Hematopoietic multipotent progenitor cell treated with erythropoietin and hydrocortisone succinate and interleukin-3 and kit ligand, for 4 days (in vitro differentiated cells): ENCODE data around the gene APBA3.

Experiments used
- DNase-seq: peaks from one replicate; pipeline ENCODE4 v3.0.0-alpha.2; 2015

The APBA3 gene

DNA sequence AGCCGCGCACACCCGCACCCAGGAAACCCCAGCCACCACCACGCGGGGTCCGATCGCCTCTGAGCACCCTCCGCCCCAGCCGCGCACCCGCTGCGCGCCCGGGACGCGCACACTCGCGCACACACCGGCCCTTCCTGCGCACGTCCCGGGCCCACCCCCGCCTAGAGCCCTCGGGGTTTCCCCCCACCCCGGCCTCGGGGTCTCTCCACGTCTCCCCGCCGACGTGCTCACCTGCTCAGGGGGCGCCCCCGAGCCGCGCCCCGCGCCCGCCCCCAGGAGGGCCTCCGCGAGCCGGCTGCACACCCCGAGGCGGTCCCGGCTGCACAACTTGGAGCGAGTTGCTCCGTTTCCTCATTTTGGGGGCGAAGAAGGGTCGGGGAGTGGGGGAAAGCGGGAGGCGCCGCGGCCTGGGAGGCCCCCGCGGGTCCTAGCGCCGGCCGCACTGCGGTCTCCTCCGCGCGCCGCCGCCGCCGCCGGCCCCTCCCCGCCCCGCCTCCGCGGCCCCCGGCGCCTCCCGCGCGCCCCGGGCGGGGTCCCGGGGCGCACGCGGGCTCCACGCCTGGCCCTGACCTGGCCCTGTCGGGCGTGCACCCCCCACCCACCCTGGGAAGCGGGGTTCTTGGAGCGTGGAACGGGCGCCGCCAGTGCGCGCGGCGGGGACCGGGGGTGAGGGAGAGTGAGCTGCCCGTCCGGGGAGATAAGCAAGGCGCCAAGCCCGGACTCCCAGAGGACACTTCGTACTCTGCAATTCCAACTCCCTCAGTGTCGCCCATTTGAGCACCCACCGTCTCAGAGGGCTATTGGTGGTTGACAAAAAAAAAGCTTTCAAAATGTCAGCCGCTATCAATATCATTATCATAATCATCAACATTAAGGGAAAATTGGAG, 24.7 kb upstream of the APBA3 start, which contains the start of gene MATK:
MATK (minus strand) TSS at position 444 of the 887 bp plus-strand sequence. CDS start 1,246 bp downstream, outside the sequence.
- peak; percentile 86 for DNase-seq

DNA sequence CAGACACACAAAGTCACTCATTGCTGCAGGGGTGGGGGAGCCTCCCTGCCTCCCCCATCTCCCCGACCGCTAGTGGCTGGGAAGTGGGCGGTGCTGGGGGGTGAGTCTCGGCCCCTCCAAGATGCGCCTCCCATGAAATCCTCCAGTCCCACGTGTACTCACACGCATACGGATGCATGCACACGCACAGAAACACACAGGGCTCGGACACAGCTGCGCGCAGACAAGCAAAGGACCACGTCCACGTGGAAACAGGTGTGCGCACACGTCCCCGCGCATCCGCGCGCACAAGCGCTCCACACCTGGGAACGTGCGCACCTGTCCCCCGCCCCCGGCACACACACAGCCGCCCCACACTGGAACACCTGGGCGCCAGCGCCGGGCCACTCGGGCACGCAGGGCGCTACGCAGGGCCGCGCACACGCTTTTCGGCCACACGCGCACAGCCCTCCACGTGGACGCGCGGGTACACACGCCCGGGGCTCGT, 24.0 kb upstream of the APBA3 start:
- peak; percentile 66 for DNase-seq

DNA sequence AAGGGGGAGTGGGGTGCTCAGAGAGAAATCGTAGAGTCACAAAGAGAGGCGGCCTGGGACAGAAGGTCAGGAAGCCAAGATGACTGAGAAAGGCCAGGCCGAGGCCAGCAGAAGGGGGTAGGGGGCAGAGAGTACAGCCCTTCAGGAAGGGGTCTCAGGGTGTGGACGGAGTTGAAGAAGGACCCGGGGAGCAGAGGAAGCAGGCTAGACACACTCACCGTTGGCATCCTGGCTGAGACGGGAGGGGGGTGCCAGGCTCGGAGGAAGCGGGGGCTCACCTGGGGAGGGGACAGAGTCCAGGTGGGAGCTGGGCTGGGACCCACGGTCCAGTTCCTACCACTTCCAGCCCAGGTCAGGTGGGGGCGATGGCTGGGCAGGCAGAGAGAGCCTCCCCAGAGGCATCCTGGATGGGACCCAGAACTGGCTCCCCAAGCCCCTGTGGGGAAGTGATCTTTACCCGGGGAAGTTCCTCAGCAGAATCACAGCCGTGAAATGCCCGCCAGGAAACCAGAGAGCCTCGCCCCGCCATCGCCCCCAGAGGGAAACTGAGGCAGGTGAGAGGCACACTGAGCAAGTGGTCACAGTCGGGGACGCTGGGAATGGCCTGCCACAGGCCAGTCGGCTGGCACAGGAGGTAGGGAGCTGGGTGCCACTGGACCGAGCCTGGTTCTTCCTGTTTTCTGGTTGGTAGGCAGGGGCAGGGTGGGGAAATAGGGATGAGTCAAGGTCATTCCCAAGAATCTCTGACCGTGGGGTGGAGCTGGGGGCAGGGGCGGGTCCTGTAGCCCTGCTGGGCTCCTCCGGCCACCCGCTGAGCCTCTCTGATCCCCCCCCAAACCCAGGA, 23.3 kb upstream of the APBA3 start:
- DNase-seq = no peak

DNA sequence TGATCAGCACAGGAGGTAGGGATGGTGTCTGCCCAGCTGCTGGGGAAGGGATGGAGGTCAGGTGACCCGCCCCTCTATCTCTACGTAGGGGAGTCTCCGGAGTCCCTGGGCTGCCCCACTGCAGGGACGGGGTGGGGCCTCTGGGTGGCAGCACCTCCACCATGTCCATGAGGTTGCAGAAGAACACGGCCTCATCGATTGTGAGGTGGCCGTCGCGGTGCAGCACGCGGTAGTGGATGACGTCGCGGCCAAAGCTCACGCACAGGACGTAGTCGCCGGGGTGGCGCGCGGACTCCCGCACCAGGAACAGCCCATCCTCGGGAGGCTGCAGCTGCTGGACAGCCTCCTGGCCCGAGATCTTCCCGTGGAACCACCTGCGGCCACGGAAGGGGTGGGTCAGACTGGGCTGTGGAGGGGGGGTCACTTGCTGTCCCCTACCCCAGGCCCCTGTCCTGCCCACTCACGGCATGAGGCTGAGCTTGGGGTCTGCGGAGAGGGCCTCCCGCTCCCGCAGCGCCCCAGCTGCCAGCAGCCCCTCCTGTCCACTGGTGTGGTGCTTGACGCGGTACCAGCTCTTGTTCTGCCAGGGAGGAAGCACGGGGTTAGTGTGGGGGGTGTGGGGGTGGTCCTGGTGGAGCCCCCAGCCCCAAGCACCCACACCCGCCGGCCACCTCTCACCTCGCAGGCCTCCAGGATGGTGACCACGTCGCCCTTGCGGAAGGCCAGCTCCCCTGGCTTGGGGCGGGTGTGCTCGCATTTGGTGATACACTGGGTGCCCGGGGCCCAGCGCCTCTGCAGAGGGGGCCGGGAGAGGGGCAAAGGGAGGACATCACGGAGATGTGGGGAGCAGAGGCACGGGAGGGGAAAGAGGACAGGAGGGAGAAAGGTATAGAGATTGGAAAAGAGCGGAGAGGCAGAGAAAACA, 22.4 kb upstream of the APBA3 start:
- DNase-seq = peak; percentile 68

DNA sequence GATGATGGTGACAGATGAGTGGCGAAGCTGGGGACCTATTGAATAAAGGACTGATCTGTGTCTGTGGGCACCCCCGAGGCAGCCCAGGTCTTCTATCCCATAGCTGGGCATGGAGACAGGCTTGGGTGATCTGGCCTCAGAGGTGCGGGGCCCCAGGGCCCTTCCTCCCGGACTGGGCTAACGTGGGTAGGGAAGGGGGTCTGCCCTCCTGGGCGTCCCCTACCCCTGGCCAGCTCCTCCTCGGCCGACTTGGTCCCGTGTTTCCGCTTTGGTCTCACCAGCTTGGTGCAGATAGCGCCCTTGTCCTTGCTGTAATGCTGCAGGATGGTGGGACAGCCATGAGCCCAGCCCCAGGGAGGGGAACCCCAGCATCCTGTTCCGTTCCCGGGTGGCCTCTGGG, 21.4 kb upstream of the APBA3 start:
- DNase-seq = no peak

DNA sequence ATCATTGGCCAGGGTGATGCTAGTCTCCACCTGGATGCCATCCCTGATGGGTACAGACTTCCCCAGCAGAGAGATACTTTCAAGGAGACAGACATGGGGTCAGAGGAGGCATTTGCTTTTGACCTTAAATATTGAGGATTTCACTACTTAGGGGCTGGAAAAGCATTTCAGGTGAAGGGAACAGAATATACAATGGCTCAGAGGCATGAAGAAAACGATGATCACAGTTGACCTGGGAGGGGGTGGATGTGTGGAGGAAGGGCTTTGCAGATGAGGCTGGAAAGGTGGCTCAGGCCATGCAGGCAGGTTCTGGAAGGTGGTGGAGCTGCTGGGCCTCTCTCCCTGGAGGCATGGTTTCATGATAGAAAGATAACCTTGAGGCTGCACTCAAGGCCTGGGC, 20.8 kb upstream of the APBA3 start:
- DNase-seq = no peak

DNA sequence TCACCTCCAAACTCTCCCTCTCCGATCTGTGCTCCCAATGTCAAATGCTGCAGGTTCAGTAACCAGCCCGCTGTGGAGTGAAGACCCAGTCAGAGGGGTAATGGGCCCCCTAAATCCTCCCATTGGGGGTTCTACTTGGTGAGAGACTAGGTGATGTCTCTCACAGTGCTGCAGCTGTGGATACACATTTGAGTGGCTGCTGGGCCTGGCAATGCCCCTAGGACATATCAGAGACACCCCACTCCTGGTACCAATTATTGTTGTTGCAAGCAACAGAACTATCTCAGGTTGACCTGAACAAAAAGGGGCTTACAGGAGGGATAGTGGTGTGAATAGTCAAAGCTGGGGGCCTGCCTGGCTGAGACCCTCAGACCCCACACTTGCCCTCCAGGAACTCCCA, 20.1 kb upstream of the APBA3 start:
- DNase-seq = no peak

DNA sequence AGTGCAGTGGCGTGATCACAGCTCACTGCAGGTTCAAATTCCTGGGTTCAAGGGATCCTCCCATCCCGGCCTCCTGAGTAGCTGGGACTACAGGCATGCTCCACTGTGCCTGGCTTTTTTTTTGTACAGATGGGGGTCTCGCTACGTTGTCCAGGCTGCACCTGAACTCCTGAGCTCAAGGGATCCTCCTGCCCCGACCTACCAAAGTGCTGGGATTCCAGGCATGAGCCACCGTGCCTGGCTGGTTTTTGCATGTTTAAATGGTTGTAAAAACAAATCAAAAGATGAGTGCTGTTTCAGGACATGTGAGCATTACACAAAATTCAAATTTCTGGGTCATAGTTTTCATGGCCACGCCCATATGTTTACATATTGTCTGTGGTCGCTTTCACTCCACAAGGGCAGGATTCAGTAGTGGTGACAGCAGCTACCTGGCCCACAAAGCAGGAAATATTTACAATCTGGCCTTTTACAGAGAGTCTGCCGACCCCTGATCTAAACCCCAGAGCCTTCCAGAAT, 19.4 kb upstream of the APBA3 start:
- peak; percentile 43 for DNase-seq

DNA sequence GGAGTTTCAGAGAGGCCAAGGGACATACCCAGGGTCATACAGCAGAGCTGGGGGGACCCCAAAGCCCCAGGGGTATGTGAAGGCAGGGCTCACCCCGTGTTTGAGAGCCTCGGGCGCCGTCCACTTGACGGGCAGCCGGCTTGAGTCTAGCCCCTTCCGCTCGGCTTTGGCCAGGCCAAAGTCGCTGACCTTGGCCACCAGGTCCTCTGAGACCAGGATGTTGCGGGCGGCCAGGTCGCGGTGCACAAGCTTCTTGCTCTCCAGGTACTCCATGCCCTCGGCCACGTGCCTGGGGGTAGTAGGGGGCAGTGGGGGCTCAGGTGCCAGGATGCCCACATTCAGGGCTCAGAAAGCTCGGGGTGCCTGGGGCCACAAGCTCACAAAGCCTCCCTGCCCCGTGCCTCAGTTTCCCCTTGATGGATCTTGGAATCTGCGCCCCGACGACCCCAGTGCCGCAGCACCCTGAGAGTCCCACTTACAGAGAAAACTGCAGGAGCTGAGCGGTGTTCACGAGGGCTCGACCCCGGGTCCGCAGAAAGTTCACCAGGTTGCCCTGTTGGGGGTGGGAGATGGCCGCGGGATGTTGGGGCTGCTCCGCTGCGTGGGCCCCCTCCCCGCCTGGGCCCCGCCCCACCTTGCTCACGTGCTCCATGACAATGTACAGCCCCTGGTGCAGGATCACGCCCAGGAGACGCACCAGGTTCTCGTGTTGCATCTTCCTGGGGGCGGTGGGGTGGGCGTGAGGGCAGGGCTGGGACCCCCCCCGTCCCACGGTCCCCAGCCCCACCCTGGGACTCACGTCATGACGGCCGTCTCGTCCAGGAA, 17.6 kb upstream of the APBA3 start:
- no peak for DNase-seq

DNA sequence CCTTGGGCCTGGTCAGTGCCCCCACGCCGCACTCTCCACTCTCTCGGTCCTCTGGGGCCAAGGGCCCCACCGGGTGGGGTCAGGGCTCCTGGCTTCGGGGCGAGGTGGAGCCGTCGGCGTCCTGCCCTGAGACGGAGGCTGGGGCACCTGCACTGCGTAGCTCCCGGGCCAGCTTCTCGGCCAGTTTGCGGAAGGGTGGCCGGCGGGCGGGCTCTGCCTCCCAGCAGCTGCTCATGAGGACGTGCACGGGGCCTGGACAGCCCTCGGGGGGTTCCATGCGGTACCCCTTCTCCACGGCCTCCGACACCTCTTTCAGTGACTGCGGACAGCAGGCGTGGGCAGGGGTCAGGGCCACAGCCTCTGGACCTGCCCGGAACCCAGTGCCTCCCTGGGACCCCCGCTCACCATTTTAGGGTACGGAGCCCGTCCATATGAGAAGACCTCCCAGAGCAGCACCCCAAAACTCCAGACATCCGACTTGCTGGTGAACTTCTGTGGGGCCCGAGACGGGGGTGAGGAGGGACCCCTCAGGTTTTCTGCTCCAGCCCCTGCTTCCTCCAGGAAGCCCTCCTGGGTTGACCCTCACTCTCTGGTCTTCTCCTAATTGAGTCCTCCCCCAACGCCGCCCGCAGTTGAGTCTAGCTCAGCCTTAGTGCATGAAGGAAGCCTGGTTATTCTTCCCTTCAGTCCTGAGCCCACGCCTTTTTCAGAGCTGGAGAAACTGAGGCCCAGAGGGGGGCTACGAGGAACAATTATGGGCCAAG, 16.8 kb upstream of the APBA3 start:
- DNase-seq = no peak

DNA sequence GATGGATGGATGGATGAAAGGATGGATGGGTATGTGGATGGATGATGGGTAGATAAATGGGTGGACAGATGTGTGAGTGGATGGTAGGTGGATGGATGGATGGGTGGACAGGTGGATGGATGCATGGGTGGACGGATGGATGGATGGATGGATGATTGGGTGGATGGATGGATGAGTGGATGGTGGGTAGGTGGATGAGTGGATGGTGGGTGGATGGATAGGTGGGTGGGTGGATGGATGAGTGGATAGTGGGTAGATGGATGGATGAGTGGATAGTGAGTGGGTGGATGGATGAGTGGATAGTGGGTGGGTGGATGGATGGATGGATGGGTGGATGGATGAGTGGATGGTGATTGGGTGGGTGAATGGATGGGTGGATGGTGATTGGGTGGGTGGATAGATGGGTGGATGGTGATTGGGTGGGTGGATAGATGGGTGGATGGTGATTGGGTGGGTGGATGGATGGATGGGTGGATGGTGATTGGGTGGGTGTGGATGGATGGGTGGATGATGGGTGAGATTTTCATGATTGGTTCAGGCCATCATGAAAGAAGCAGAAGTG, 15.1 kb upstream of the APBA3 start:
- DNase-seq = no peak

DNA sequence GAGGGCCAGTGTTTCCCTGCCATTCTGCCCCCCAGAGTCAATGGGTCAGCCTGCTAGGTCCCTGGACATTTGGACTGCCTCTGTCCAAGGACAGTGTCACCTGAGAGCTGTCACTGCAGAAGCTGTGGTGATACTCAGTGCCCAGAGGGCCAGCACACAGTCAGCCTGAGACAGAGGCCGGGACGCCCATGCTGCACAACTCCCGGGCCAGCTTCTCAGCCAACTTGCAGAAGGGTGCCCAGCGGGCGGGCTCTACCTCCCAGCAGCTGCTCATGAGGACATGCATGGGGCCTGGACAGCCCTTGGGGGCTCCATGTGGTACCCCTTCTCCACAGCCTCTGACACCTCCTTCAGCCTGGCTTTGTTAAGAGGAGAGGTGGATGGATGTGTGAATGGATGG, 14.3 kb upstream of the APBA3 start:
- DNase-seq = no peak

DNA sequence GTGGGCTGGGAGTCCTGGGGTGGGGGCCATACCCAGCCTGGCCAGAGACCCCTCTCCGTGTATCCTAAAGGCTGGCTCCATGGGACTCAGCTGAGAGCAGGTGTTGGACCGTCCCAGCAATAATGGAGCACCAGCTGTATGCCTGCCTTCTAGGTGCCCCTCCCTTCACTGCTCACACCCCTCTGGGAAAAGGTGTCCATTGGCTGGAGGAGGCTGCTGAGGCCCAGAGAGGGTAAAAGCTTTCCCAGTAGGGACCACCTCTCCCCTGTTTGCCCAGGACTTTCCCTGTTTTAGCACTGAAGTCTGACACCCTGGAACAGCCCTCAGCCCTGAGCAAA, 13.9 kb upstream of the APBA3 start:
- no peak for DNase-seq

DNA sequence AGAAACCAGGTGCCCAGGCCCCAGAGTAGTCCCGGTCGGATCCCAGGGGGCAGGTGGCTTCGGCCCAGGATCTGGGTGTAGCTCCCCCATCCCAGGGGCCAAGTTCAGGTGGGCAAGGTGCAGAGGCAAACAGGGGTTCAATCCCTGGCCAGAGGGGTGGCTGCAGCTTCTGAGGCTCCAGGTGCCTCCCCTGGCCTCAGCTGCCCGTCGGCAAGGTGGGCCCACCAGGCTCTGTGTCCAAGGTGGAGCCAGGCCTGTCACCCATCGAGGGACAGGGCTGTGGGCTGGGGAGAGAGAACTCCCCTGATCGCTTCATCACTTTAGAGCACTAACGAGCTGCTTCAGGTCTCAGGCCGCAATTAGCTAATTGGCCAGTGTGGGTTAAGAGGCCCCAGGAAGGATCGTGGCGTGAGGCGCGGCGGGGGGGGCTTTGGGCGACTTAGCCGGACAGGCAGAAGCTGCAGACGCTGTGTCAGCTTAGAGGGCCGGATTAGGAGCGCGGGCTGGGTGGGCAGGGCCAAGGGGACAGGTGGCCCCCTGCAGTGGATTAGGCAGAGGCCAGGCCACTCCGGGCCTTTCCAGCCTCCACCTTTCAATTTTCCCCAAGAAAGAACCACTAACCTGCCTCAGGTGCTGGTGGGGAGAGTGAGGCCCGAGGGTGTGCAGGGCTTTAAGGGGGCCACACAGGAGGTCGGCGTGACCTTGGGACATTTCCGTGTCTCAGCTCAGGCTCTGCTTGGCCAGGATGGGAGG, 13.3 kb upstream of the APBA3 start:
- no peak for DNase-seq

DNA sequence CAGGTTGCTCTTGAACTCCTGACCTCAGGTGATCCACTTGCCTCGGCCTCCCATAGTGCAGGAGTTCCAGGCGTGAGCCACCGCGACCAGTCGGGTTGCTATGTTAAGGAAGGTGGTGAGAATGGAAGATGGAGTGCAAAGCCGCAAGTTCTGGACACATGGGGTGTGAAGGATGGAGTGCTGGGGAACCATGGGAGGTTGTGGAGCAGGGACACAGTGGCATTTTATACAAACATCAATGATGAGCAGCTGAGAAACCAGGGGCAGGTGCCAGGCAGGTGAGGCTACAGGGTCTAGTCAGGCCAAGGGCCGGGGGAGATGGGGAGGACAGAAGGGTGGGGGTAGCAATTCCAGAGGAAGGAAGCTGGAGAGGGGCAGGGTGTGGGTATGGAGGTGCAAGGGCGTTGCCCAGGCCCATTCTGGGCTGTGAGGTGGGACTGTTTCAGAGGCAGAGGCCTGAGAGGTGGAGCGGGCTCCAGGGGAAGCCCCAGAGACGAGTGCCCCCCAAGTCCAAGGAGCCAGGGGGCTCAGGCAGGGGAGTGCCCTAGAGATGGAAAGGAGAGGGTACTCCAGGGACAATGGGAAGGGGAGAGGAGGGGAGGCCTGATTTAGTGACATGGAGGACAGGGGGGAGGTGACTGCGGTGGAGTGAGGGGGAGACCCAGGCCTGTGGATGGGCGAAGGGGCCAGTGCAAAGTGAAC, 12.5 kb upstream of the APBA3 start:
- no peak for DNase-seq

DNA sequence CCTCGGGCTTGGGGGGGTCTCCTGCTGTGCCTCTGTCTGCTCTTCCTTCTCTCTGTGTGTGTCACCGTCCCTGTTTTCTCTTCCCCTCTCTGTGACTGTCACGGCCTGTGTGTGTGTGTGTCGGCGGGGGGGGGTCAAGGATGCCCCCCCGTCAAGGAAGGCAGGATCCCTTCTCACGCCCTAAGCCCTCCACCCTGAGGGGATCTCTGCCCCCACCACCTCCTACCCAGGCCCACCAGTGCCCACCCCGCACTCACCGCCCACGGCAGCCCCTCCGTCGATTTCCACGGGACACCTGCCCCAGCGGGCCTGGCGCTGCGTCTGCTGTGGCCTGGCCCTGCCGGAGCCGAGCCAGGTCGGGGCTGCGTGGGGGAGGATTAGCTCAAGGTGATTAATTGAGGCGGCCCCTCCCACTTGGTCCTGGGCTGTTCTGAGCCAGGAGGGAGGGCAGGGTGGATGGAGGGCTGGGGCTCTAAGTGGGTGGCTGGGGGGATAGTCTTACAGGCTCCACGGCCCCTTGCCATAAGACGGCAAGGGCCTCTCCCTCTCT, 10.5 kb upstream of the APBA3 start, which contains the start of gene RAX2:
RAX2 (minus strand) TSS at position 323 of the 550 bp plus-strand sequence. CDS start 486 bp downstream, outside the sequence.
- no peak for DNase-seq

DNA sequence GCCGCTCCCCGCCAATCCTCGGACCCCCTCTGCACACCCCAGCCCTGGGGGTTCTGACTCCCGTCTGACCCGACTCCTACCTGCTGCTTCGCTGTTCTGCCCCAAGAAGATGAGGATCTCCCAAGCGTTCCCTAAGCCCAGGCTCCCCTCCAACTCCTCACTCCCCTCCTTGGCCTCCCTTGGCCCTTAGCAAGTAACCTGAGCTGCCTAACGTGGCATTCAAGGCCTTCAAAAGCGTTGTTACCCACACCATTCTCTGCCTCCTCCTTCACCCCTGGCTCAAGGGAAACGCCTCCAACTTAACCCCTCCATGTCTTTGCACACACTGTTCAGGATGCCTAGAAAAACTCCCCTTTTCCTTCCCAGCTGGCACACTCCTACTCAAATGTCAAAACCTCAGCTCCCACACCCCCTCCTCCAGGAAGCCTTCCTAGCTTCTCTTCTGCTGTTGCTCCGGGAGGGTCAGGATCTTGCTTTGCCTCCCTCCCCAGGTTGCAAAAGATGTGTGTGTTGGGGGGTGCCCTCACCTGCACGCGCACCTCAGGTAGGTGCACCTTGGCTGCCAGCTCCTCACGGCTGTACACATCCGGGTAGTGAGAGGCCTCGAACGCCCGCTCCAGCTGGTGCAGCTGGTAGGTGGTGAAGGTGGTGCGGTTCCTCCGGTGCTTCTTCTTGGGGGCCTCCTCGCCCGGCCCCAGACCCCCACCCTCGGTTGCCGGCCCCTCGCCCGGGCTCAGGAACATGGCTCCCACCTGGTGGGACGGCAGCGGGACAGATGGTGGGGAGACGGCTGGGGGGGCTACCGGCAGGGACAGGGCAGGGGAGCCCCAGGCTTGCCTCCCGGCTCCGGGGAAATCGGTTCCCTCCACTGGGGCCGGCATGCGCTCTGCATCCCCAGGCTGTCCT, 9.8 kb upstream of the APBA3 start:
- no peak for DNase-seq
